GM12865 (cell line): Measurements from ENCODE around the gene FAAP100.

Experiments
- DNase-seq: peaks from one replicate; pipeline ENCODE4 v3.0.0; 2010; ENCODE audit warnings: low read depth
- H3K4me3 ChIP-seq: 2 replicates; pipeline ENCODE4 v1.5.1; 2011; ENCODE audit warnings: mild to moderate bottlenecking, low read depth, low read length, control low read depth
- TF ChIP-seq, protein P1 (sequence below): IDR thresholded peaks from 2 replicates; pipeline ENCODE4 v1.5.1; 2011; ENCODE audit warnings: low read length, control low read depth, low read depth, inconsistent platforms; ENCODE audit not compliant: insufficient read depth; ENCODE audit errors: missing control alignments

The FAAP100 gene

DNA sequence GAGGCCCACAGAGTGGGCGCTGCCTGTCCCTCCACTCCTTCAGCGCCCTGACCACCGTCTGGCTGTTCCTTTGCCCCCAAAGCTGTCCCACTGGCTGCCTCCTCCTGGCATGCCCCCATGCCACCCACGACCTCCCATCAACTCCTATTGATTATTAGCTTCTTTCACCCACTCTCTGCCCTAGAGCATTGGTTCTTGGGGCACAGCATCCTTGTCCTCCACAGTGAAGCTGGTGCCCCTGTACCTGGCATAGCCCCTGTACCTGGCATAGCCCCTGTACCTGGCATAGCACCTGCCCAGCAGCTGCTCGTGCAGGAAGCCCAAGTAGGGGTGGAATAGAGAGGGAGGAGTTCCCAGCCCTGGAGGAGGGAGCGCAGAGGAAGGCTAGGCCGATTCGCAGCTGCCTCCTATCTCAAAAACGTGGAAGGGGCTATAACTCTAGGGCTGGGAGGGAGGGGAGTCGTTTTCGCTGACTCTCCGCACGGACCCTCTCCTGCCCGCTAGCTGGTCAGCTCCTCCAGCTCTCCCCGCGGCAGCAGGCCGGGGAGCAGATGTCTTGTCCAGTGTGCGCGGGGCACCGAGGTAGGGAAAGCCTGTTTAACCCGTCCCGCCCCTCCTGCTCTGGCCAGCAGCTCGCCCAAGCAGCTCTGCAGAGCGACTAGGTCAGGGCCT is 33.9 kb downstream of the FAAP100 start:
- DNase-seq: peak; percentile 51
- TF ChIP-seq, protein P1, sequence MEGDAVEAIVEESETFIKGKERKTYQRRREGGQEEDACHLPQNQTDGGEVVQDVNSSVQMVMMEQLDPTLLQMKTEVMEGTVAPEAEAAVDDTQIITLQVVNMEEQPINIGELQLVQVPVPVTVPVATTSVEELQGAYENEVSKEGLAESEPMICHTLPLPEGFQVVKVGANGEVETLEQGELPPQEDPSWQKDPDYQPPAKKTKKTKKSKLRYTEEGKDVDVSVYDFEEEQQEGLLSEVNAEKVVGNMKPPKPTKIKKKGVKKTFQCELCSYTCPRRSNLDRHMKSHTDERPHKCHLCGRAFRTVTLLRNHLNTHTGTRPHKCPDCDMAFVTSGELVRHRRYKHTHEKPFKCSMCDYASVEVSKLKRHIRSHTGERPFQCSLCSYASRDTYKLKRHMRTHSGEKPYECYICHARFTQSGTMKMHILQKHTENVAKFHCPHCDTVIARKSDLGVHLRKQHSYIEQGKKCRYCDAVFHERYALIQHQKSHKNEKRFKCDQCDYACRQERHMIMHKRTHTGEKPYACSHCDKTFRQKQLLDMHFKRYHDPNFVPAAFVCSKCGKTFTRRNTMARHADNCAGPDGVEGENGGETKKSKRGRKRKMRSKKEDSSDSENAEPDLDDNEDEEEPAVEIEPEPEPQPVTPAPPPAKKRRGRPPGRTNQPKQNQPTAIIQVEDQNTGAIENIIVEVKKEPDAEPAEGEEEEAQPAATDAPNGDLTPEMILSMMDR: no peak
- peak overlapping the region; percentile 90 for H3K4me3 ChIP-seq

DNA sequence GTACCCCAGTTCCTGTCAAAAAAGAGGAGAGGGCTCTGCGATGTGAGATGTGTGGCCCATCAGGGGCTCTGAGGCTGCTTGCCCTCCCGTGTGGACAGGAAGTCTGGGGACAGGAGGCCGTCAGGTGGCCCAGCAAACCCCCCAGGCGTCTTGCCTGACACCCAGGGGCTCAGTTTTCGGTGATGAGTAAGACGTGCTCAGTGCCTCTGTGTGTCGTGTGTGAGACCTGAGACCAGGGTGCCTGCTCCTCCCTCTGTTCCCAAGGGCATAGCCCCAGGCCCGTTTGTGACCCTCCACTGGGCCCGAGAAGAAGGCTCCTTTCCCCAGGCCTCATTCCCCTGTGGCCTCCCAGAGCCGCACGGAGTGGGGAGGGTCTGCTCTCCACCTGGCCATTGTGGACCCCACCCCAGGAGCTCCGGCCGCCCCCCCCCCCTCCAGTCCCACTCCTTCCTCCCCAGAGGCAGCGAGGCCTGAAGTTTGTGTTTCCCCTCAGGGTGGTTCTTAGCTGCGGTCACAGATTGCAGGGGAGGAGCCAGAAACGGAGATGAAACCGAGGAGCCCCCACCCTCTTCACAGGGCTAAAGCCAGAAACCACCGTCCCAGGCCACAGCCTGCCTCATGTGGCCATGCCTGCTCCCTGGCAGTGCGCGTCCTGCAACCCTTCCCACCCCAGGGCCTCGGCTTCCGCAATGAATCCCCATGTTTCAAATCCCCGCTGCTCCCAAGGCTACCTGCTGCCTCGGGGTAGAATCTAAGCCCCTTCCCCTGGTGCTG is 34.6 kb downstream of the FAAP100 start:
- TF ChIP-seq, protein P1: peak; percentile 7
- peak overlapping the region; percentile 90 for H3K4me3 ChIP-seq
- DNase-seq: peak; percentile 96

DNA sequence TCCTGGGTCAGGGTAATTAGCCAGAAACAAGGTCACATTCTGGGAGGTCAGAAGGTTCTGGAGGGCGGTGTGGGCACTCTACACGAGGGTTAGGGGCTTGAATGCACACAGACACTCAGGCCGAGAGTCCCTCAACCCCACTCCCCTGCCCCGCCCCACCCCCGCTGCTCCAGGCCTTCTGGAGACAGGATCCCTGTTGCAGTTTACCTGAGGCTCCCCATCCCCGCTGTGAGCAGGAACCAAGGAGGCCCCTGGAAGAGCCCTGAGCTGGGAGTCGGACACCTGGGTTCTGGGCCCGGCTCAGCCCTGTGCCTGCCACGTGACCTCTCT is 35.2 kb downstream of the FAAP100 start:
- no peak for DNase-seq
- H3K4me3 ChIP-seq: peak overlapping the region; percentile 90
- TF ChIP-seq, protein P1: no peak

DNA sequence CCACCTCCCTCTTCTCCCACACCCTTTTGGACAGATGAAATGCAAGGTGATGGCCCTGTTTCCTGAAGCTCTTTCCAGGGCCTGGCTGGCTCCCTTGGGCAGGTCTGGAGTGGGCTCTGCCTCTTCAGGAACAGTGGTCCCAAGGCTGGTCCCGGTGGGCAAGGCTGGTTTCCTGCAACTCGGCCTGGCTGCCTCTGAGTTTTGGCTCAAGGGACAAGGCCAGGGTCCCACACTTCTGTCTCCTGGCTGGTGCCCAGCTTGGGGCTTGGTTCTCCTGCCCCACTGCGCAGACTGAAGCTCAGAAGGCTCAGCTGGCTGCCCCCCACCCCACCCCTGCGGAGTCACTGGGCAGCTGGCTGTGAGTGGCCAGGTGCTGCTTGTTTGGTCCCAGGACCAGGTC is 35.7 kb downstream of the FAAP100 start:
- peak overlapping the region; percentile 90 for H3K4me3 ChIP-seq
- TF ChIP-seq, protein P1: no peak
- no peak for DNase-seq

DNA sequence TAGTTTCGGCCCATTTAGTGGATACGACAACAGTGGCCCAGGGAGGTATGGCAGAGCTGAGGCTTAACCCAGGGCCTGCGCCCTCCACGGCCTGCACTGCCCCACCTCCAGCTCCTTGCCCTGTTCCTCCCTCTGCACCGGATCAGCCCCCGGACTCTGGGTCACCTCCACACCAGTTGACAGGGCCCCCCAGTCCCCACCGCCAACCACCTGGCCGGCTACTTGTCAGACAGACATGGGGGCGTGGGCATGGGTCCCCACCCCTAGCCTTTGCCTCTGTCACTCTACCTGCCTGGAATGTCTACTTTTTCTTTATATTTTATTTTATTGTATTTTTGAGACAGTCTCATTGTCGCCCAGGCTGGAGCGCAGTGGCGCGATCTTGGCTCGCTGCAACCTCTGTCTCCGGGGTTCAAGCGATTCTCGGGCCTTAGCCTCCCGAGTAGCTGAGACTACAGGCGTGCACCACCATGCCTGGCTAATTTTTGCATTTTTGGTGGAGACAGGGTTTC is 36.6 kb downstream of the FAAP100 start:
- peak overlapping the region; percentile 90 for H3K4me3 ChIP-seq
- no peak for DNase-seq
- TF ChIP-seq, protein P1: no peak

DNA sequence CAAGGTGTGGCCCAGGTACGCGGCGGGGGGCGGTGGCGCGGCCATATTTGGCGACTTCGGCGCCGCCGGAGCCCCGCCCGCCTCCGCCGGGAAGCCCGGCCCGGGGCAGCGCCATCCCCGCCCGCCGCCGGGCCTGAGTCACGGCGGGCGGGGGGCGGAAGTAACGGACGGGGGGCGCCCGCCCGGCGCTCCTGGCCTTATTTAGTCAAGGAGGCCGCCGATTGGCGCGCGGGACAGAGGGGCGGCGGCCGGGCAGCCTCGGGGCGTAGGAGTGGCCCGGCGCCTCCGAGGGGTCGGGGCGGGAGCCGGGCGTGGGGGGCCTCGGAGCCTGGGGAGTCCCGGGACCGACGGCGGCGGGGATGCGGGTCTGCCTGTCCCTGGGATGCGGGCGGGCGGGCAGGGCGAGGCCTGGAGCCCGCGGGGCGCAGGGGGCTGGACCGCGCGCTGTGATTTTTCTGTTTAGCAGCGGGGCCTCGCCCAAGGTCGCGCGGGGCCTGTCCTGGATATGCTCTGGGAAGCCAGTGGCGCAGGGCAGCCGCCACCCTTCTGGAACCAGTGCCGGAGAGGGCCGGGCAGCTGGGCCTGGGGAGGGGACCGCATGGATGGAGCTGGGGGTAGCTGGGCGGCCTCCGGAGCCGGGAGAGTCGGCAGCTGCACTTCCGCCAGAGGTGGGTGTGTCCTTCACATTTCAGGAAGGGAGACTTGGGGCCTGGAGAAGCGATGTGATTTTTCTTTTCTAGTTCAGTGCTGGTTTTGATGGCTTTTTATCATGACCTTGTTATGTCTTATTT is 37.2 kb downstream of the FAAP100 start:
- peak; percentile 91 for DNase-seq
- TF ChIP-seq, protein P1: no peak
- peak overlapping the region; percentile 90 for H3K4me3 ChIP-seq
